Activated CD8-positive, alpha-beta T cell treated with anti-CD3 and anti-CD28 coated beads, Interleukin-2, amount 10 ng/mL, durations not matched to agents 7 days and 5 days (primary cell): Measurements from ENCODE around the gene STMN3. TPM values are rescaled to one million over a fixed set of nuclear protein-coding genes. Genes with fewer than 3 reads are reported as not detected.
"Not testable (repeated sequence)": the region's sequence is repeated elsewhere in the genome, so short reads cannot be mapped to it uniquely, and the experiment has no call there.

Experiments used
- ATAC-seq: fragments of 150-1000 bp; cut with Tn5 transposase; one replicate; pipeline ENCODE4 v1.10.0; 2021; ENCODE audit warnings: moderate library complexity
- CTCF ChIA-PET: fragments of 350-600 bp; sonication (Branson Sonifier 250); formaldehyde crosslinking; loops from one replicate; lab custom pipeline; 2021; ENCODE audit warnings: antibody characterized with exemption; lab: Charles Lee
- POLR2A ChIA-PET: fragments of 350-600 bp; sonication (Branson Sonifier 250); formaldehyde crosslinking; loops from one replicate; lab custom pipeline; 2021; ENCODE audit warnings: antibody characterized with exemption; lab: Charles Lee
- DNase-seq: peaks from one replicate; pipeline ENCODE4 v3.0.0-alpha.2; 2020
- H3K27ac Mint-ChIP-seq: one replicate; pipeline ENCODE4 v1.8.0; 2021; ENCODE audit warnings: mild to moderate bottlenecking, mixed read lengths
- H3K27me3 Mint-ChIP-seq: one replicate; pipeline ENCODE4 v1.8.0; 2021; ENCODE audit warnings: low read depth, mixed read lengths
- H3K36me3 Mint-ChIP-seq: one replicate; pipeline ENCODE4 v1.8.0; 2021; ENCODE audit warnings: low read depth, mixed read lengths
- H3K4me1 Mint-ChIP-seq: one replicate; pipeline ENCODE4 v1.8.0; 2021; ENCODE audit warnings: low read depth, mixed read lengths
- H3K4me3 Mint-ChIP-seq: one replicate; pipeline ENCODE4 v1.8.0; 2021; ENCODE audit warnings: mild to moderate bottlenecking, mixed read lengths
- H3K9me3 Mint-ChIP-seq: one replicate; pipeline ENCODE4 v1.8.0; 2022; ENCODE audit warnings: mixed read lengths; ENCODE audit not compliant: insufficient read depth
- total RNA-seq, 2 experiments: library from RNA; stranded (reverse); gene quantifications; one replicate each; pipeline ENCODE4 v1.2.3, GENCODE V29; 2021

Gene STMN3
- total RNA-seq, 2 experiments from 2014 or later = 13.1 to 13.3 TPM

GRCh38 chr20:63636752-63637628 is 16.2 kb downstream of the STMN3 start:
- H3K4me1 Mint-ChIP-seq = peaks cover 50% of the 10 kb centered on the region
- ChIA-PET CTCF (interaction anchor here (1.5 kb wide), 1 partner anchor 100 kb away, joined by 4 read pairs; the partner anchor contains the start of gene PTK6), POLR2A (interaction anchor here (2.8 kb wide), 1 partner anchor 10 kb away, joined by 22 read pairs; the partner anchor contains the start of gene GMEB2)
- H3K36me3 Mint-ChIP-seq = peaks cover 6% of the 10 kb centered on the region
- H3K27me3 Mint-ChIP-seq = no peaks in the 10 kb centered on the region
- no peak for DNase-seq
- H3K4me3 Mint-ChIP-seq = peak overlapping the region; percentile 23
- no peak for ATAC-seq
- H3K27ac Mint-ChIP-seq = peak overlapping the region; percentile 77
- H3K9me3 Mint-ChIP-seq = no peaks in the 10 kb centered on the region

- peak overlapping the region; percentile 91 for H3K27ac Mint-ChIP-seq
- peaks cover 50% of the 10 kb centered on the region for H3K4me1 Mint-ChIP-seq
- ChIA-PET CTCF (no interaction called here), POLR2A (interaction anchor here (2.8 kb wide), 1 partner anchor 9 kb away, joined by 22 read pairs; the partner anchor contains the start of gene GMEB2)
- H3K27me3 Mint-ChIP-seq = no peaks in the 10 kb centered on the region
- H3K36me3 Mint-ChIP-seq = peaks cover 6% of the 10 kb centered on the region
- H3K9me3 Mint-ChIP-seq = no peaks in the 10 kb centered on the region
- DNase-seq (peak; percentile 88), ATAC-seq (peak; percentile 73)
- peak overlapping the region; percentile 61 for H3K4me3 Mint-ChIP-seq
Observed at GRCh38 chr20:63635431-63636141, 17.6 kb downstream of the STMN3 start.

- ChIA-PET CTCF (interaction anchor here (1.2 to 2.8 kb wide), 2 partner anchors 8 to 19 kb away, joined by 3 to 8 read pairs; no protein-coding TSS in a partner anchor), POLR2A (no interaction called here)
- peaks cover 46% of the 10 kb centered on the region for H3K4me1 Mint-ChIP-seq
- ATAC-seq = no peak
- peak overlapping the region; percentile 49 for H3K27ac Mint-ChIP-seq
- no peak for DNase-seq
- H3K36me3 Mint-ChIP-seq = peaks cover 11% of the 10 kb centered on the region
- H3K9me3 Mint-ChIP-seq = no peaks in the 10 kb centered on the region
- peak overlapping the region; percentile 18 for H3K4me3 Mint-ChIP-seq
- no peaks in the 10 kb centered on the region for H3K27me3 Mint-ChIP-seq
Observed at GRCh38 chr20:63633732-63634131, 19.5 kb downstream of the STMN3 start.

- H3K4me1 Mint-ChIP-seq = peaks cover 37% of the 10 kb centered on the region
Observed at GRCh38 chr20:63631426-63631825, 21.8 kb downstream of the STMN3 start.

GRCh38 chr20:63630956-63631355 is 22.3 kb downstream of the STMN3 start:
- CTCF ChIA-PET = interaction anchor here (2.8 kb wide), 1 partner anchor 11 kb away, joined by 8 read pairs; no protein-coding TSS in a partner anchor
- H3K9me3 Mint-ChIP-seq, H3K27ac Mint-ChIP-seq: not testable (repeated sequence)

More at GRCh38 chr20:63631426-63631825, 21.8 kb downstream of the STMN3 start:
- not testable (repeated sequence) for H3K4me3 Mint-ChIP-seq, DNase-seq, H3K9me3 Mint-ChIP-seq, ATAC-seq, H3K27ac Mint-ChIP-seq, H3K27me3 Mint-ChIP-seq
- peaks cover 16% of the 10 kb centered on the region for H3K36me3 Mint-ChIP-seq
- ChIA-PET POLR2A (interaction anchor here (0.6 to 1.5 kb wide), 3 partner anchors 10 to 96 kb away, joined by 3 to 8 read pairs (median 3); partner anchors contain the start of gene RTEL1), CTCF (interaction anchor here (1.5 to 2.8 kb wide), 2 partner anchors 10 to 94 kb away, joined by 4 to 8 read pairs; partner anchors contain the start of gene PTK6)

GRCh38 chr20:63628246-63628975 is 24.8 kb downstream of the STMN3 start:
- Mint-ChIP-seq H3K36me3 (peaks cover 21% of the 10 kb centered on the region), H3K27me3 (no peaks in the 10 kb centered on the region), H3K4me1 (peaks cover 19% of the 10 kb centered on the region), H3K27ac (peak overlapping the region; percentile 94), H3K9me3 (no peaks in the 10 kb centered on the region), H3K4me3 (peak overlapping the region; percentile 96)
- peak; percentile 58 for ATAC-seq
- CTCF ChIA-PET = interaction anchor here (1.3 kb wide), 1 partner anchor 10 kb away, joined by 3 read pairs; no protein-coding TSS in a partner anchor
- peak; percentile 78 for DNase-seq
- POLR2A ChIA-PET = interaction anchor here (1.2 to 3.6 kb wide), 5 partner anchors 11 to 30 kb away, joined by 3 to 34 read pairs (median 14); partner anchors contain the start of genes RTEL1 and STMN3

More at GRCh38 chr20:63630956-63631355, 22.3 kb downstream of the STMN3 start:
- Mint-ChIP-seq H3K36me3 (peaks cover 16% of the 10 kb centered on the region), H3K4me1 (peaks cover 36% of the 10 kb centered on the region)
- not testable (repeated sequence) for ATAC-seq, H3K4me3 Mint-ChIP-seq, H3K27me3 Mint-ChIP-seq, DNase-seq
- POLR2A ChIA-PET = interaction anchor here (1.5 kb wide), 1 partner anchor 11 kb away, joined by 8 read pairs; no protein-coding TSS in a partner anchor

GRCh38 chr20:63627751-63628245 is 25.4 kb downstream of the STMN3 start:
- no peak for DNase-seq
- Mint-ChIP-seq H3K9me3 (no peaks in the 10 kb centered on the region), H3K36me3 (peaks cover 22% of the 10 kb centered on the region), H3K27ac (peak overlapping the region; percentile 94), H3K4me3 (peak overlapping the region; percentile 96), H3K4me1 (peaks cover 20% of the 10 kb centered on the region), H3K27me3 (no peaks in the 10 kb centered on the region)
- ChIA-PET POLR2A (interaction anchor here (1.1 to 3.6 kb wide), 7 partner anchors 8 to 54 kb away, joined by 3 to 34 read pairs (median 14); partner anchors contain the start of genes HELZ2, RTEL1 and STMN3), CTCF (interaction anchor here (1.0 to 1.4 kb wide), 3 partner anchors 13 to 90 kb away, joined by 3 to 5 read pairs (median 3); partner anchors contain the start of genes ARFRP1, PTK6 and ZGPAT)
- ATAC-seq = peak; percentile 17

- Mint-ChIP-seq H3K36me3 (peaks cover 22% of the 10 kb centered on the region), H3K4me3 (peak overlapping the region; percentile 96), H3K27ac (peak overlapping the region; percentile 94), H3K27me3 (no peaks in the 10 kb centered on the region), H3K4me1 (peaks cover 22% of the 10 kb centered on the region), H3K9me3 (no peaks in the 10 kb centered on the region)
- ChIA-PET CTCF (interaction anchor here (0.8 to 1.4 kb wide), 6 partner anchors 12 to 90 kb away, joined by 3 to 10 read pairs (median 3); partner anchors contain the start of genes ARFRP1, PTK6, RTEL1 and ZGPAT), POLR2A (interaction anchor here (0.6 to 3.6 kb wide), 9 partner anchors 9 to 81 kb away, joined by 3 to 34 read pairs (median 4); partner anchors contain the start of genes ARFRP1, HELZ2, RTEL1 and STMN3)
- ATAC-seq = peak; percentile 85
- peak; percentile 96 for DNase-seq
Observed at GRCh38 chr20:63627129-63627750, 26.0 kb downstream of the STMN3 start.

- Mint-ChIP-seq H3K4me1 (peaks cover 22% of the 10 kb centered on the region), H3K27me3 (no peaks in the 10 kb centered on the region), H3K9me3 (no peaks in the 10 kb centered on the region), H3K27ac (peak within 1 kb of the TSS; percentile 94), H3K4me3 (peak within 1 kb of the TSS; percentile 96), H3K36me3 (peaks cover 22% of the 10 kb centered on the region)
- peak; percentile 56 for ATAC-seq
- POLR2A ChIA-PET = interaction anchor here (1.0 to 3.6 kb wide), 7 partner anchors 9 to 81 kb away, joined by 3 to 34 read pairs (median 14); partner anchors contain the start of genes ARFRP1, HELZ2, RTEL1 and ZGPAT
- CTCF ChIA-PET = interaction anchor here (0.8 to 1.4 kb wide), 6 partner anchors 13 to 89 kb away, joined by 3 to 10 read pairs (median 3); partner anchors contain the start of genes ARFRP1, PTK6, RTEL1 and ZGPAT
- DNase-seq = peak; percentile 70
Observed at GRCh38 chr20:63626424-63627128, 26.6 kb downstream of the STMN3 start, which contains the start of gene GMEB2. GMEB2 (minus strand) TSS chr20:63627101; CDS start chr20:63619397, 7,704 bp downstream.
